HEK293T (cell line): ENCODE data around the gene APLN.

Source experiments
- CTCF ChIA-PET: fragments of 350-600 bp; formaldehyde crosslinking; extraction: SDS; loops from one replicate; lab custom pipeline; 2021; ENCODE audit warnings: antibody characterized with exemption, inconsistent platforms; lab: Yijun Ruan, JAX
- POLR2A ChIA-PET: fragments of 350-600 bp; formaldehyde crosslinking; extraction: SDS; loops from one replicate; lab custom pipeline; 2020; ENCODE audit warnings: antibody characterized with exemption, inconsistent platforms; lab: Yijun Ruan, JAX
- DNase-seq: peaks from one replicate; pipeline ENCODE4 v3.0.0; 2012; ENCODE audit warnings: mixed read lengths; ENCODE audit errors: extremely low spot score
- ARNT ChIP-seq: fragments of 450-650 bp; IDR thresholded peaks from 2 replicates; pipeline ENCODE4 v1.6.1; 2017; ENCODE audit warnings: mild to moderate bottlenecking
- BHLHE40 ChIP-seq: fragments of 450-650 bp; IDR thresholded peaks from 2 replicates; pipeline ENCODE4 v1.6.1; 2016; ENCODE audit warnings: mild to moderate bottlenecking, moderate library complexity, borderline replicate concordance
- CTBP1 ChIP-seq: fragments of 450-650 bp; IDR thresholded peaks from 2 replicates; pipeline ENCODE4 v1.6.1; 2016; ENCODE audit warnings: borderline replicate concordance
- ELF4 ChIP-seq: fragments of 450-650 bp; IDR thresholded peaks from 2 replicates; pipeline ENCODE4 v1.6.1; 2017; ENCODE audit warnings: antibody characterized with exemption
- FOXA1 ChIP-seq: fragments of 450-650 bp; IDR thresholded peaks from 2 replicates; pipeline ENCODE4 v1.6.1; 2016; ENCODE audit warnings: mild to moderate bottlenecking
- FOXK2 ChIP-seq: fragments of 450-650 bp; IDR thresholded peaks from 2 replicates; pipeline ENCODE4 v1.6.1; 2016; ENCODE audit warnings: mild to moderate bottlenecking
- FOXM1 ChIP-seq: fragments of 450-650 bp; IDR thresholded peaks from 2 replicates; pipeline ENCODE4 v1.6.1; 2017; ENCODE audit warnings: mild to moderate bottlenecking, borderline replicate concordance
- HDGF ChIP-seq: fragments of 450-650 bp; IDR thresholded peaks from 2 replicates; pipeline ENCODE4 v1.6.1; 2017; ENCODE audit warnings: antibody characterized with exemption, borderline replicate concordance
- L3MBTL2 ChIP-seq: fragments of 450-650 bp; conservative IDR thresholded peaks from 2 replicates; pipeline ENCODE4 v1.6.1; 2016; ENCODE audit warnings: mild to moderate bottlenecking
- LEF1 ChIP-seq: fragments of 450-650 bp; IDR thresholded peaks from 2 replicates; pipeline ENCODE4 v1.6.1; 2017; ENCODE audit warnings: mild to moderate bottlenecking, borderline replicate concordance
- NFRKB ChIP-seq: fragments of 450-650 bp; IDR thresholded peaks from 2 replicates; pipeline ENCODE4 v1.6.1; 2016; ENCODE audit warnings: mild to moderate bottlenecking, moderate library complexity
- SP1 ChIP-seq: fragments of 450-650 bp; IDR thresholded peaks from 2 replicates; pipeline ENCODE4 v1.6.1; 2017
- SUZ12 ChIP-seq: fragments of 450-650 bp; IDR thresholded peaks from 2 replicates; pipeline ENCODE4 v1.6.1; 2016; ENCODE audit warnings: mild to moderate bottlenecking
- TARDBP ChIP-seq: fragments of 450-650 bp; IDR thresholded peaks from 2 replicates; pipeline ENCODE4 v1.6.1; 2016
- ZNF384 ChIP-seq: fragments of 450-650 bp; IDR thresholded peaks from 2 replicates; pipeline ENCODE4 v1.6.1; 2016
- TF ChIP-seq, protein P1 (sequence below): fragments of 450-650 bp; IDR thresholded peaks from 2 replicates; pipeline ENCODE4 v1.6.1; 2016

Gene APLN

DNA sequence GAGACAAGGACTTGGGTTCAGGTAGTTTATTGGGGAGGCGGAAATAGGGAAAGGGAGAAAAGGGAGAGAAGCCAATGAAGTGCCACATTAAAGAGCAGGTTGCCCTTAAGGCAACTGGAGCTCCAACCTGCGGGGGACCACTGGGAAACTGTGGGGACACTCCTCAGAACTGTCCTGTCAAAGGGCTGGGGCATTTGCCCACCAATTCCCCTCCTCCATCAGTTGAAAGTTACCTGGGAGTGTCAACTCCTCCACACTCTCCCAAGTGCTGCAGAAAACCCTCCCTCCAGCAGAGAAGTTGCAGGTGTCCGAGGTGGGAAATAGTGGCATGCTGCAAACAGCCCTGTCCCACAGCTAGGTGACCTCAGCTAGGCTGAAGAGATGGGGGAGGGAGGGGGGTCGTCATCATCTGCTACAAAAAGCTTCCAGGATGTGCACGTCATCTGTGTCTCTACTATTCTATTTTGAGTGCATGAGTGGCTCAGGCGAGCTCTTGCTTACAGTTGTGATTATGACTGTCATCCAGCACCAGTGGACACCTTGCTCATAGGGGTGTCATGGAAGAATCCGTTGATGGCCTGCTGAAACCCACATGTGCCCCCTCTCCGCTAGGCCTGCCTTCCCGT, 42.6 kb upstream of the APLN start:
- ChIA-PET CTCF (interaction anchor here (0.6 kb wide), 1 partner anchor 17 kb away, joined by 3 read pairs; no protein-coding TSS in a partner anchor), POLR2A (no interaction called here)
- no peak for DNase-seq
- TF ChIP-seq FOXA1, result no peak
- no peak for TF ChIP-seq LEF1
- TF ChIP-seq ZNF384, result no peak
- TF ChIP-seq, protein P1, sequence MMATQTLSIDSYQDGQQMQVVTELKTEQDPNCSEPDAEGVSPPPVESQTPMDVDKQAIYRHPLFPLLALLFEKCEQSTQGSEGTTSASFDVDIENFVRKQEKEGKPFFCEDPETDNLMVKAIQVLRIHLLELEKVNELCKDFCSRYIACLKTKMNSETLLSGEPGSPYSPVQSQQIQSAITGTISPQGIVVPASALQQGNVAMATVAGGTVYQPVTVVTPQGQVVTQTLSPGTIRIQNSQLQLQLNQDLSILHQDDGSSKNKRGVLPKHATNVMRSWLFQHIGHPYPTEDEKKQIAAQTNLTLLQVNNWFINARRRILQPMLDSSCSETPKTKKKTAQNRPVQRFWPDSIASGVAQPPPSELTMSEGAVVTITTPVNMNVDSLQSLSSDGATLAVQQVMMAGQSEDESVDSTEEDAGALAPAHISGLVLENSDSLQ, result no peak
- no peak for TF ChIP-seq CTBP1
- no peak for TF ChIP-seq ELF4
- no peak for TF ChIP-seq L3MBTL2
- TF ChIP-seq SUZ12, result no peak
- no peak for TF ChIP-seq BHLHE40
- no peak for TF ChIP-seq HDGF
- TF ChIP-seq FOXM1, result no peak
- TF ChIP-seq SP1, result no peak

DNA sequence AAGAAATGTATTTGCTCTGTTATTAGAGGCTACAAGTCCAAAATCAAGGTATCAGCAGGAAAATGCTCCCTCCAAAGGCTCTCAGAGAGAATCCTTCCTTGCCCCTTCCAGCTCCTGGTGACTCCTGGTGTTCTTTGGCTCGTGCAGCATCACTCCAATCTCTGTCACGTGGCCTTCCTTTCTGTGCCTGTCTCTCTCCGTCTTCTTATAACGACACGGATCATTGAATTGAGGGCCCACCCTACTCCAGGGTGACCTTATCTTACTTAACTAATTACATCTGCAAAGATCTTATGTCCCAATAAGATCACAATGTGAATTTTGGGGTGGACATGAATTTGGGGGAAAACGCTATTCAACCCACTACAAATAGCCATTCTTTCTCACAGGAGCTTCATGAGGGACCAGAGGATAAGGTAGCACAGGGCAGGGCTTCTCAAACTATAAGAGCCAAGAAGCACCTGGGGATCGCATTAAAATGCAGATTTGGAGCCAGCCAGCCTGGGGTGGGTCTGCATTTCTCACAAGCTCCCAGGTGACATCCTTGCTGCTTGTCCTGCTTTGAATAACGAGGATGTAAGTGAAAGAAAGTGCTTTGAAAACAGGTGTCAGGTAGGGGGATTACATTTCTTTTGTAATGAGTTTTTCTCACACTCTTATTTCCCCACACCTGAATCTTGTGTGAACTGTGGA, 41.9 kb upstream of the APLN start:
- TF ChIP-seq FOXM1 (no peak), FOXK2 (no peak), SUZ12 (no peak), TARDBP (no peak), HDGF (no peak), ZNF384 (no peak), ARNT (no peak), L3MBTL2 (no peak), ELF4 (no peak), FOXA1 (no peak), BHLHE40 (no peak)
- TF ChIP-seq, protein P1, result no peak
- CTCF ChIA-PET, result interaction anchor here (0.5 to 1.2 kb wide), 2 partner anchors 30 to 157 kb away, joined by 4 read pairs; partner anchors contain the start of gene OCRL
- DNase-seq, result no peak
- POLR2A ChIA-PET, result no interaction called here

DNA sequence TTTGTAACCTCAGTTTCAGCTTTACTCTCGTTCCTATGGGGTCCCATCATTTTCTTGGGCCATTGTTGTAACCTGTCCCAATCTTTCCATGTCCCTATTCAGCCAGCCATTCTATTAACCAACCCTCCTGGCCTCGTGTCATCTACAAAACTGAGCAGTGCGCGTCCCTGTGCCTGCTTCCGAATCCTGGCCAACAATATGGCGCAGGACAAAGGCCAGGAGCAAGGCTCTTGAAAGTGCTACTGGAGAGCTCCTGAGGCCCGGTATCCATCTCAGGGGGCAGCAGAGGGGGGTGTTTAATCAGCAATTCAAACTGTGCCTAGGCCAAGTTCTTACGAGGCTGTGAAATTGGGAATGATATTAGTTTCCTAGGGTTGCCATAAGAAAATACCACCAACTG, 41.2 kb upstream of the APLN start:
- no peak for DNase-seq
- ChIA-PET POLR2A (no interaction called here), CTCF (interaction anchor here (1.2 kb wide), 1 partner anchor 30 kb away, joined by 4 read pairs; no protein-coding TSS in a partner anchor)
- TF ChIP-seq HDGF, result no peak
- TF ChIP-seq FOXK2, result no peak
- TF ChIP-seq FOXM1, result no peak
- no peak for TF ChIP-seq ZNF384
- no peak for TF ChIP-seq SUZ12
- no peak for TF ChIP-seq FOXA1

DNA sequence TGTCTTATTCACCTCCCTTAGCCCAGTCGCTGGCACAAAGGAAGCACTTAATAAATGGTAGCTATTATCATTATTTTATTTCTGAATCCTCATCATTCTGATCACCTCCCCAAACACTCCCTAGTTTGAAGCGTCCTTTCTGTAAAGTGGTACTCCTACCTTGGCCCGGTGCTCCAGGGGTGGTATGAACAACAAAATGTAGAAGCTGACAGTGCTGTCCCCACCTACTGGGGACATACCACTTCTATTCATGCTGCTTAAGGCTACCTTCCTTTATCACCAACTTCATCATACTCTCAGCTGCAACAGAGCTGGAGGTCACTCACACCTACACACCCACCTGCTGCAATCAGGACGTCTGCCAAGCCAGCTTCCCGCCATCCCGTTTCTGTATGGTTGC, 40.8 kb upstream of the APLN start:
- DNase-seq, result no peak
- TF ChIP-seq LEF1 (no peak), SUZ12 (no peak), SP1 (no peak), HDGF (no peak), L3MBTL2 (no peak), CTBP1 (no peak), FOXK2 (no peak), BHLHE40 (no peak), NFRKB (no peak), ZNF384 (no peak), FOXM1 (no peak), FOXA1 (no peak), ELF4 (no peak), TARDBP (no peak)
- TF ChIP-seq, protein P1, result no peak
- CTCF ChIA-PET, result interaction anchor here (1.2 kb wide), 1 partner anchor 31 kb away, joined by 4 read pairs; no protein-coding TSS in a partner anchor
- POLR2A ChIA-PET, result no interaction called here

DNA sequence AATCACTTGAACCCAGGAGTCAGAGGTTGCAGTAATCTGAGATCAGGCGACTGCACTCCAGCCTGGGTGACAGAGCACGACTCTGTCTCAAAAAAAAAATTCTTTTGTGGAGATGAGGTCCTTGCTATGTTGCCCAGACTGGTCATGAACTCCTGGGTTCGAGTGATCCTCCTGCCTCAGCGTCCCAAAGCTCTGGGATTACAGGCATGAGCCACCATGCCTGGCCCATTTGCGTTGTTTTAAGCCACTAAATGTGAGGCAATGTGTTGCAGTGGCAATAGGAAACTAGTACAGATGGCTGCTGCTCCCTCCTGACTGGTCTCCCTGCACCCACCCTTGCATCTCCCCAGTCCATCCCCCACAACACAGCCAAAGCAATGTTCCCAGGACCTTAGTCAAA, 40.0 kb upstream of the APLN start:
- ChIA-PET CTCF (no interaction called here), POLR2A (no interaction called here)
- TF ChIP-seq SP1 (no peak), ZNF384 (no peak), HDGF (no peak), LEF1 (no peak), FOXA1 (no peak), TARDBP (no peak), ELF4 (no peak), L3MBTL2 (no peak), CTBP1 (no peak), BHLHE40 (no peak), NFRKB (no peak), SUZ12 (no peak), FOXM1 (no peak), FOXK2 (no peak)
- TF ChIP-seq, protein P1, result no peak
- no peak for DNase-seq
